ENCODE results near the gene PPTC7. TPM values are rescaled to one million over a fixed set of nuclear protein-coding genes. Genes with fewer than 3 reads are reported as not detected.

Gene PPTC7
- total RNA-seq, 2 donors from 2014 or later, result 15.2 TPM

DNA sequence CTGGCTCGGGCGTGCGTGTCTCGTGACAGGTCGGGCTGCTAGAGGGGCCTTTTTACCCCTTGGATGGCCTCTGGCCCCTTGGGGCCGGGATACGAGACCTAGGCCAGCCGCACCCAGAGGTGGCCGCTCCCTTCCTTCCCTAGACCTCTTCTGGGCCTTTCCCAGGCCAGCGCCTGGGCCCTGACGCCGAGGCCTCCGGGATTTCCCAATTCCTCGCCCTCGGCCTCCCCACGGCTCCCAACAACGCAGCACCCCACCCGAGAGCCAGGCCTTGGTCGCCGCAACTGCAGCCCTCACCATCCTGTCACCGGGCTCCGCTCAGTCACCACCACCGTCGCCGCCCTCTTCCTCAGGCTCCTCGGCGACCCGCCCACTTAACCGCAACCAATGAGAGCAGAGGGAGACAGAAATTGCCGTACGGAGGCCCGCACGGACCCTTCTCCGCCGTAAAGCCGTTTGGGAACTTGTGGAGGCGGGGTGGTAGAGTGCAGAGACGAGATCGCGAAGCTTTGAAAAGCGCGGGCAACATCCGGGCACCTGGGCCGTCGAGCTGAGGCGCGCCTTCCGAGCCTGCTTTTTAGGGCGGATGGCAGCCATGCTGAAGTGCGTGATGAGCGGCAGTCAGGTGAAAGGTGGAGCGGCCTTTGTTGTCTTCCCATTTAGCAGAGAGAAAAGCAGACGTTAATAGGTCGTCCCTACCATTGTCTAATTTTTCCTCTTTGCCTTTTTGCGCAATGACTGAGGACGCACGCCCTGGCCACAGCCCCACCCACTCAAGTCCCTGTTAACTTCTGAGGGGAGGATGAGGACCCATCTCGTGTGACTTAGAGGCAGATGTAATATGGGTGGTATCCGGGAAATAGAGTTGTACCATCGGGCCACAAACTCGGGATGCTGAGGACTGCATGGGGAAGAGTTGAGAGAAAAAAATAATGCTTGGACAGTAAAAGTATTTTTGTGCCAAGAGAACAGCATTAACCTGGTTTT is 81.1 kb downstream of the PPTC7 start, which contains the start of the genes RAD9B and VPS29:
Gene RAD9B, plus strand, starts transcription at position 580 of the 987 bp plus-strand sequence. Its CDS starts 7 bp downstream, at position 587.
Gene VPS29, minus strand, starts transcription at position 360 of the 987 bp plus-strand sequence. Its CDS starts 60 bp downstream, at position 300.
- TF ChIP-seq, protein P1, sequence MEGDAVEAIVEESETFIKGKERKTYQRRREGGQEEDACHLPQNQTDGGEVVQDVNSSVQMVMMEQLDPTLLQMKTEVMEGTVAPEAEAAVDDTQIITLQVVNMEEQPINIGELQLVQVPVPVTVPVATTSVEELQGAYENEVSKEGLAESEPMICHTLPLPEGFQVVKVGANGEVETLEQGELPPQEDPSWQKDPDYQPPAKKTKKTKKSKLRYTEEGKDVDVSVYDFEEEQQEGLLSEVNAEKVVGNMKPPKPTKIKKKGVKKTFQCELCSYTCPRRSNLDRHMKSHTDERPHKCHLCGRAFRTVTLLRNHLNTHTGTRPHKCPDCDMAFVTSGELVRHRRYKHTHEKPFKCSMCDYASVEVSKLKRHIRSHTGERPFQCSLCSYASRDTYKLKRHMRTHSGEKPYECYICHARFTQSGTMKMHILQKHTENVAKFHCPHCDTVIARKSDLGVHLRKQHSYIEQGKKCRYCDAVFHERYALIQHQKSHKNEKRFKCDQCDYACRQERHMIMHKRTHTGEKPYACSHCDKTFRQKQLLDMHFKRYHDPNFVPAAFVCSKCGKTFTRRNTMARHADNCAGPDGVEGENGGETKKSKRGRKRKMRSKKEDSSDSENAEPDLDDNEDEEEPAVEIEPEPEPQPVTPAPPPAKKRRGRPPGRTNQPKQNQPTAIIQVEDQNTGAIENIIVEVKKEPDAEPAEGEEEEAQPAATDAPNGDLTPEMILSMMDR (conservative IDR thresholded peaks at IDR 0.05), result no peak
- Histone ChIP-seq H3K36me3 (ENCODE audit: control insufficient read depth, insufficient read depth, low read length) (peaks cover 10% of the 10 kb centered on the region), H3K9ac (ENCODE audit: extremely low read depth, low read length, poor library complexity, severe bottlenecking) (peak within 1 kb of the TSS; percentile 79), H3K27ac (ENCODE audit: low read depth, low read length) (no peak within 1 kb of the TSS), H3K9me3 (ENCODE audit: control insufficient read depth, low read length) (peaks cover 7% of the 10 kb centered on the region), H3K4me1 (ENCODE audit: control insufficient read depth, insufficient read depth, low read length) (no peaks in the 10 kb centered on the region), H3K27me3 (ENCODE audit: control insufficient read depth, insufficient read depth, low read length, poor library complexity, severe bottlenecking) (no peaks in the 10 kb centered on the region), H3K4me3 (ENCODE audit: low read length) (peak within 1 kb of the TSS; percentile 98)
- Mint-ChIP-seq H3K36me3 (ENCODE audit: low read depth) (no peaks in the 10 kb centered on the region), H3K27ac (peak within 1 kb of the TSS; percentile 94), H3K4me1 (no peaks in the 10 kb centered on the region), H3K4me3 (peak within 1 kb of the TSS; percentile 98), H3K27me3 (ENCODE audit: insufficient read depth) (peaks cover 19% of the 10 kb centered on the region), H3K9me3 (peaks cover 12% of the 10 kb centered on the region)
- peak; percentile 100 for DNase-seq
- 13 to 29% methylated on average over 38 to 61 of the region's 61 CpGs for WGBS, 2 experiments (ENCODE audit: insufficient coverage in 1 of 2, insufficient read length in 1 of 2)

DNA sequence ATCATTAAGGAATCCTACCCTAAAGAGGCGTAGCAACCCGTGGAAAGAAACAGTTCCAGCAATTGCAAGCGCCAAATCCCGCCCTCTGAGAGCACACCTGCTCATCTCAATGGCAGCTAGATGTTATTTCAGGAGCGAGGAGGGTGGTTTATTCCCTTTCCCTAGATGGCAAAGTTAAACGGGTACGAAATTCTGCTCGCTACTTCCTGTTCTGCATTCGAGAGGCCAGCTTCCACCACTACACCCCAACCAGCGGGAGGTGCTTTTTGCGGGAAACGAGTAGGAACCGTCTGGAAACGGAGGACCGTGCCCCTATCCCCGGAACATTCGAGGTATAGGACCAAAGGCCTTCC is 81.7 kb downstream of the PPTC7 start:
- H3K4me1 Mint-ChIP-seq, result no peaks in the 10 kb centered on the region

DNA sequence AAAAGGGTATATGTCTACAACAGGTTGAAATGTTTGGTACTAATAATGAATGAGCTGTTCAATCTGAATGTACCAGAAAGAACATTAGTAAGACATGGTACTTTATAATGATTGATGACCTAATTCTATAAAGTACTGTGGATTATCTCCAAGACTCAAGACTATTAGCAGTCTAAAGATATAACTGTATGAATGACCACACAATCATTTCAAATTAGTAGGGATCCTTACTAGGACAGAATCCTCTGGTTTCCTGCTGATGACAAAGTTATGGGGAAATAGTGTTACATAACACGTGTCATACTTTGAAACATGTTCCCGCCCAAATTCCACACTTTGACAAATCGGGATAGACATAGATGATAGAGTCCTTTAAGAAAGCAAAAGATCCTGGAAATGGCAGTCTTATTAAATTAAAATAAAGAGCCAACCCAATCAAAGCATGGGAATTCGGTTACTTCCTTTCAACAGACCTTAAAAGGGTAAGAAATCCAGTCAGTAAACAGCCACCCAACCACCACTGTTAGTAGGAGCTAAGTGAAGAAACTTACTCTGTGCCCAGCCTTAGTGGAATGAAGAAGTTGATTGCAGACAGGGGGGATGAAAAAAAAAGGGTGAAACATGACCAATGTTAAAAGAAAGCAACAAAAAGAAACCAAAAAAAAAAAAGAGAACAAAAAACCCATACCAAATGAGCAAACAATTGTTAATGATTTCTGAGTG is 84.0 kb downstream of the PPTC7 start:
- Mint-ChIP-seq H3K9me3 (peaks cover 12% of the 10 kb centered on the region), H3K27me3 (ENCODE audit: insufficient read depth) (peaks cover 19% of the 10 kb centered on the region), H3K36me3 (ENCODE audit: low read depth) (peaks cover 22% of the 10 kb centered on the region), H3K4me1 (no peaks in the 10 kb centered on the region), H3K27ac (peak overlapping the region; percentile 37), H3K4me3 (no peak overlapping the region)
- DNase-seq, result no peak
- Histone ChIP-seq H3K4me3 (ENCODE audit: low read length) (no peak overlapping the region), H3K9me3 (ENCODE audit: control insufficient read depth, low read length) (peaks cover 7% of the 10 kb centered on the region), H3K27me3 (ENCODE audit: control insufficient read depth, insufficient read depth, low read length, poor library complexity, severe bottlenecking) (no peaks in the 10 kb centered on the region), H3K36me3 (ENCODE audit: control insufficient read depth, insufficient read depth, low read length) (peaks cover 35% of the 10 kb centered on the region), H3K27ac (ENCODE audit: low read depth, low read length) (no peak overlapping the region), H3K4me1 (ENCODE audit: control insufficient read depth, insufficient read depth, low read length) (no peaks in the 10 kb centered on the region), H3K9ac (ENCODE audit: extremely low read depth, low read length, poor library complexity, severe bottlenecking) (no peak overlapping the region)
- WGBS, 2 experiments (ENCODE audit: insufficient coverage in 1 of 2, insufficient read length in 1 of 2), result 94 to 100% methylated on average over 3 to 4 of the region's 4 CpGs
- TF ChIP-seq, protein P1 (conservative IDR thresholded peaks at IDR 0.05), result no peak

More for the DNA sequence above, 81.7 kb downstream of the PPTC7 start:
- peaks cover 19% of the 10 kb centered on the region for H3K27me3 Mint-ChIP-seq (ENCODE audit: insufficient read depth)
- Histone ChIP-seq H3K4me3 (ENCODE audit: low read length) (peak overlapping the region; percentile 98), H3K9ac (ENCODE audit: extremely low read depth, low read length, poor library complexity, severe bottlenecking) (peak overlapping the region; percentile 79), H3K36me3 (ENCODE audit: control insufficient read depth, insufficient read depth, low read length) (peaks cover 16% of the 10 kb centered on the region), H3K27me3 (ENCODE audit: control insufficient read depth, insufficient read depth, low read length, poor library complexity, severe bottlenecking) (no peaks in the 10 kb centered on the region), H3K9me3 (ENCODE audit: control insufficient read depth, low read length) (peaks cover 7% of the 10 kb centered on the region), H3K27ac (ENCODE audit: low read depth, low read length) (no peak overlapping the region), H3K4me1 (ENCODE audit: control insufficient read depth, insufficient read depth, low read length) (no peaks in the 10 kb centered on the region)
- peaks cover 12% of the 10 kb centered on the region for H3K9me3 Mint-ChIP-seq
- 0 to 1% methylated on average over 12 to 17 of the region's 17 CpGs for WGBS, 2 experiments (ENCODE audit: insufficient coverage in 1 of 2, insufficient read length in 1 of 2)
- TF ChIP-seq, protein P1 (conservative IDR thresholded peaks at IDR 0.05), result no peak
- H3K4me3 Mint-ChIP-seq, result peak overlapping the region; percentile 98
- H3K36me3 Mint-ChIP-seq (ENCODE audit: low read depth), result peaks cover 3% of the 10 kb centered on the region
- no peak for DNase-seq
- H3K27ac Mint-ChIP-seq, result peak overlapping the region; percentile 94
